ENCODE data around the gene PRKCA. TPM values are rescaled to one million over a fixed set of nuclear protein-coding genes. Genes with fewer than 3 reads are reported as not detected.
A peak's percentile ranks its signal among the peaks of the same experiment; 100 is the strongest.

PRKCA gene
- total and polyA plus RNA-seq, 10 of the 15 experiments (the other 5 are each of a cell fraction or from before 2014, with no cell fraction given), result 0.11 to 14.6 (median 0.72) TPM

GRCh38 chr17:66704858-66705520, 402.6 kb downstream of the PRKCA start:
- WGBS (ENCODE audit: insufficient coverage, insufficient replicate concordance, low lambda C conversion rate, missing lambda C conversion rate), result 4% methylated on average over 2 of the region's 2 CpGs
- no peak for FAIRE-seq
- ChIA-PET RAD21 (ENCODE audit: unreplicated experiment) (interaction anchor here (0.8 to 3.8 kb wide), 20 partner anchors 7 to 236 kb away, joined by 3 to 69 read pairs (median 5); no protein-coding TSS in a partner anchor), SMC1A (ENCODE audit: uncharacterized antibody, unreplicated experiment) (interaction anchor here (0.7 to 4.5 kb wide), 21 partner anchors 9 to 449 kb away, joined by 3 to 53 read pairs (median 6); no protein-coding TSS in a partner anchor), POLR2A (interaction anchor here (0.7 to 2.7 kb wide), 5 partner anchors 8 to 35 kb away, joined by 4 to 23 read pairs (median 5); no protein-coding TSS in a partner anchor), CTCF (interaction anchor here (1.1 to 3.1 kb wide), 9 partner anchors 9 to 449 kb away, joined by 3 to 33 read pairs (median 7); no protein-coding TSS in a partner anchor)
- peak; percentile 43 for ATAC-seq
- Histone ChIP-seq H3K9me3 (replicated peaks; ENCODE audit: control insufficient read depth, insufficient read depth, low read length) (no peaks in the 10 kb centered on the region), H3K27me3 (replicated peaks in 1 of 2; ENCODE audit: control insufficient read depth in 2 of 2, insufficient read depth in 2 of 2, low read length in 1 of 2) (no peaks in the 10 kb centered on the region), H3K9ac (ENCODE audit: control insufficient read depth, insufficient read depth, low read length) (no peak overlapping the region), H3K36me3 (ENCODE audit: control insufficient read depth in 2 of 2, insufficient read depth in 2 of 2, low read length in 1 of 2) (no peaks in the 10 kb centered on the region), H3K4me2 (ENCODE audit: control insufficient read depth, insufficient read depth) (no peak overlapping the region), H4K20me1 (ENCODE audit: control insufficient read depth, insufficient read depth) (no peaks in the 10 kb centered on the region), H3K4me1 (ENCODE audit: control insufficient read depth, insufficient read depth, low read length) (peaks cover 20% of the 10 kb centered on the region), H3K79me2 (ENCODE audit: control insufficient read depth, insufficient read depth, low read length) (no peaks in the 10 kb centered on the region), H2AFZ (ENCODE audit: control insufficient read depth, low read depth, low read length) (no peak overlapping the region), H3K4me3 (no peak overlapping the region), H3K27ac (ENCODE audit: control insufficient read depth, insufficient read depth) (no peak overlapping the region)
- no TSS peak for BruUV-seq (replicated peaks)
- intact Hi-C loops (cut with micrococcal nuclease; ENCODE audit: unreplicated experiment), result loop anchor here (1.0 to 5.0 kb wide), 2 partner anchors 8 to 138 kb away; no protein-coding TSS in a partner anchor
- DNase-seq (ENCODE audit: low read depth, low spot score), result no peak
- in situ Hi-C loops (cut with MboI), result loop anchor here (25.0 kb wide), 2 partner anchors 732 to 932 kb away; no protein-coding TSS in a partner anchor
- no peak for TF ChIP-seq PBX3 (IDR thresholded peaks at IDR 0.05; ENCODE audit: insufficient replicate concordance, low read depth, low read length)
- TF ChIP-seq CHD4 (IDR thresholded peaks at IDR 0.05), result no peak
- TF ChIP-seq ZNF217 (IDR thresholded peaks at IDR 0.05), result no peak
- no peak for TF ChIP-seq BCL11A (IDR thresholded peaks at IDR 0.05; ENCODE audit: low read depth, low read length)
- TF ChIP-seq ELK1 (IDR thresholded peaks at IDR 0.05; ENCODE audit: low read depth, low read length), result no peak
- peak; percentile 76 for TF ChIP-seq ZNF384 (IDR thresholded peaks at IDR 0.05; ENCODE audit: borderline replicate concordance, low read depth, low read length)
- TF ChIP-seq BHLHE40 (IDR thresholded peaks at IDR 0.05; ENCODE audit: borderline replicate concordance in 1 of 2, low read depth in 2 of 2, low read length in 1 of 2), result no peak
- peak in 1 of 2 experiments; percentile 23; a peak in 1 of 4 replicates for TF ChIP-seq EP300 (IDR thresholded peaks at IDR 0.05; ENCODE audit: borderline replicate concordance in 1 of 2, control insufficient read depth in 1 of 2, low read depth in 2 of 2, low read length in 2 of 2)
- TF ChIP-seq POLR2AphosphoS2 (IDR thresholded peaks at IDR 0.05; ENCODE audit: low read depth, low read length), result no peak
- no peak for TF ChIP-seq BACH1 (IDR thresholded peaks at IDR 0.05; ENCODE audit: borderline replicate concordance)
- TF ChIP-seq POLR2A (IDR thresholded peaks at IDR 0.05; ENCODE audit: low read depth, low read length), result no peak
- no peak for TF ChIP-seq ESRRA (IDR thresholded peaks at IDR 0.05; ENCODE audit: low read length)
- no peak for TF ChIP-seq LARP7 (IDR thresholded peaks at IDR 0.05)
- TF ChIP-seq MTA3 (IDR thresholded peaks at IDR 0.05; ENCODE audit: borderline replicate concordance, low read length), result no peak
- peak; percentile 73 for TF ChIP-seq CUX1 (IDR thresholded peaks at IDR 0.05; ENCODE audit: insufficient replicate concordance, low read depth, low read length)
- TF ChIP-seq ATF7 (IDR thresholded peaks at IDR 0.05; ENCODE audit: low read depth), result no peak

Data from GM12878 (cell line).